GM18526 (cell line): Measurements from ENCODE around the gene CCDC159.

Source experiments
- POLR2A ChIP-seq: IDR thresholded peaks from 3 replicates; pipeline ENCODE4 v1.6.1; 2011; ENCODE audit not compliant: insufficient read length; ENCODE audit errors: extremely low read depth

CCDC159 gene

GRCh38 chr19:11359421-11359820 is 13.1 kb downstream of the CCDC159 start:
- TF ChIP-seq POLR2A = no peak

GRCh38 chr19:11361037-11361770 is 14.9 kb downstream of the CCDC159 start:
- no peak for TF ChIP-seq POLR2A

GRCh38 chr19:11361771-11362731 is 15.7 kb downstream of the CCDC159 start:
- no peak for TF ChIP-seq POLR2A

- TF ChIP-seq POLR2A = no peak
Measured at GRCh38 chr19:11363881-11364280, 17.6 kb downstream of the CCDC159 start.

- TF ChIP-seq POLR2A = no peak
Measured at GRCh38 chr19:11364296-11364904, 18.1 kb downstream of the CCDC159 start.

- no peak for TF ChIP-seq POLR2A
Measured at GRCh38 chr19:11364935-11365334, 18.6 kb downstream of the CCDC159 start.

- TF ChIP-seq POLR2A = no peak
Measured at GRCh38 chr19:11365557-11366117, 19.3 kb downstream of the CCDC159 start.

GRCh38 chr19:11367528-11367927 is 21.2 kb downstream of the CCDC159 start:
- no peak for TF ChIP-seq POLR2A

GRCh38 chr19:11370744-11371143 is 24.4 kb downstream of the CCDC159 start:
- no peak for TF ChIP-seq POLR2A

- no peak for TF ChIP-seq POLR2A
Measured at GRCh38 chr19:11373166-11373884, 27.0 kb downstream of the CCDC159 start.

- TF ChIP-seq POLR2A = no peak
Measured at GRCh38 chr19:11373885-11374432, 27.6 kb downstream of the CCDC159 start.

- TF ChIP-seq POLR2A = peak; percentile 62
Measured at GRCh38 chr19:11374433-11375142, 28.3 kb downstream of the CCDC159 start, which contains the start of gene SWSAP1. Gene SWSAP1 (plus strand): TSS chr19:11374666. CDS start chr19:11374681, 15 bp downstream.

GRCh38 chr19:11375143-11375948 is 29.0 kb downstream of the CCDC159 start:
- TF ChIP-seq POLR2A = peak; percentile 48
